ENCODE results near the gene RPF1.
A peak's percentile ranks its signal among the peaks of the same experiment; 100 is the strongest.
"Not testable (repeated sequence)": the region's sequence is repeated elsewhere in the genome, so short reads cannot be mapped to it uniquely, and the experiment has no call there.

The RPF1 gene

DNA sequence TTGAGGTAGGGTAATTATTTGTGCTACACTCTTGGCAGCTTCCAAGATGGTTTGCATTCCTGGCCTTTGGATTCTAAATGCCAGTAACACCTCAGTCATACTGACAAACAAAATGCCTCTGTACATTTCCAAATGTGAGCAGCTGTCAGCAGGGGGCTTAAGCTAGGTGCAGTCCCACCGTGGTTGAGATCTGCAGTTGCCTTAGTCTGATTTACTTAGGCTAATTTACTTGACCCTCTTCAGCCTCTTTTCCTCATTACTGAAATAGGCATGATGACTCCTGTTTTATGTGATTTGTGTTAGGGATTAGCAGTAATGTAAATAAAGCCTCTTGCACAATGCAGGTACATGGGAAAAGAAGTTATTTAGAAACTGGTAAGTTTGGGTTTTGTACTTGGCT lies 13.7 kb downstream of the RPF1 start:
- no peak for DNase-seq (ENCODE audit: low read depth in 2 of 2)

DNA sequence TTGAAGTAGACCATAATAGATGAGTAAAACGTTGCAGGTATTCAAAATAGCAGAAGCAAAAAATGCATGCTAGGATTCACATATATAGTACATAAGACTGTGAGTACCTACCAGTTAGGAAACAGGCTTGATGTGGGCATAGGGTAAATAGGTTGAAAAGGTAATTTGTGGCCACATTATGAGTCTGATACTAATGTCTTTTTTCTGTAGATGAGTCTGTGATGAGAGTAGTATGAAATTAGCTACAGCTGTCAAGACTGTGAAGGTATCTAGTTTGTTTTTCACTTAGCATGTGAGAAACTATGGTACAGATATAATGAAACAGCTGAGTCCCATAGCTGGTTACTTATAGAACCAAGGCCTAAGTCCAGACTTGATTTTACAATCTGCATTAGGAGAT lies 14.7 kb downstream of the RPF1 start:
- DNase-seq (ENCODE audit: low read depth in 2 of 2) = no peak

- no peak for DNase-seq (ENCODE audit: low read depth in 2 of 2)
Observed at GRCh38 chr1:84496498-84496897, 17.4 kb downstream of the RPF1 start.

DNA sequence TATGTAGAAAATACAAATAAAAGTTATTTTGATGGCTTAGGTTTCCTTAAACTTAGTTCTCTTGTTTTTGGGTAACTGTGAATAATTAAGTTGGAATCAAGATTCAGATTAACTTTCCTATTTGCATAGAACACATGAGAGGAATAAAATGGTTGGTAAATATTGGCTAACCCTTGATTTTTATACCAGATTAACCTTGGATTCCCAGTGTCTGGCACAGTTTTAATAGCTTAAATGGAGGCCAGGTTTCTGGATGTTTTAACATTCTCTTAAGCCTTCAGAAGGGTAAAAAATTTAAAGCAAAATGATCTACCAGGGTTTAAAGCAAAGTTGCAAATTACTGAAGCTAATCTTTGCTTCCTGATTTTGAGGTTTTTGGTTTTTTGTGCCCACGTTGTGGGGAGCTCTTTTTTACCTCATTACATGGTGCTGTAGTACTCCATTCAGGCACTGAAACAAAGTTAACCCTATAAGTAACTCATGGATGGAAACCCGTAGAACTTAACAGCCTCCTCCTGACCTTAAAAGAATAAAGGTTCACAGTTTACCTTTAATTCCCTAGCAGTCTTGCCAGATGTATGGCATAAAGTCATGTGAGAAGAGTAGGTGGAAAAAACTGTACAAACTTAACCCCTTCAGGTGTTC lies 18.7 kb downstream of the RPF1 start:
- no peak for DNase-seq (ENCODE audit: low read depth in 2 of 2)

- no peak for DNase-seq (ENCODE audit: low read depth in 2 of 2)
Observed at GRCh38 chr1:84502927-84503326, 23.9 kb downstream of the RPF1 start.

DNA sequence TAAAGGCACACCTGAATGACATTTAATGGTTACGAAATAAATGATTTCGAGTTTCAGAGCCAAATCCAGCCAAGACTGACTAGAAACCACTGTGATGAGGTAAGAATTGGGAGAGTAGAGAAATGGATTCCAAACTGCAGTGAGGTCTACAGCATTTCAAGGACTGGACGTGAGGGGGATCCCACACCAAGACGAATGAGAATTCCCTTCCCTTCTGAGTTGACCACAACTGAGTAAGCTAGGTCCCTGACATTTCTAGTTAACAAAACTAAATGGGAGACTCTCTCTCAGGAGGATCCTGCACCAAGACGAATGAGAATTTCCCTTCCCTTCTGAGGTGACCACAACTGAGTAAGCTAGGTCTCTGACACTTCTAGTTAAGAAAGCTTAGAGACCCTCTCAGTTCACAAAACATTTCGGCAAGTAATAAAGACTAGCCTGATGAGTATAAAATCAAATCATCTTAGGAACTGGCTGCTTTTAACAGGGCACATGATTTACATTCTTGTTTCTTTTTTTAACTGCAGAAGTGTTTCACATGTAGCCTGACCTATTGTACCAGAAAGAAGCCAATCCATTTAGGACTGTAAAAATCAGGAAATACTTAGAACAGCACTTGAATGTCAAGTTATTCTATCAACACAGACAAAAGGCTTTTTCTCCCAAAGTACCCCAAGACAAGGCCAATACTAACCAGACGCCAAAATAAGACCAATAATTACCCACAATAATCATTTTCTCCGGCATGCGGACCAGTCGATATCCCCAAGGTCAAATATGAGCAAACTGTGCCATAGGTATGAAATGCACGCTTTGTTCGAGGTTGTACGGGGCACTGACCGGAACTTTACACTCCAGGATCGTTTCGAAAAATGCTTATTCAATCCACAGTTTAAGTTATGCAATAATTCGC lies 25.8 kb downstream of the RPF1 start:
- DNase-seq (ENCODE audit: low read depth in 2 of 2) = no peak

DNA sequence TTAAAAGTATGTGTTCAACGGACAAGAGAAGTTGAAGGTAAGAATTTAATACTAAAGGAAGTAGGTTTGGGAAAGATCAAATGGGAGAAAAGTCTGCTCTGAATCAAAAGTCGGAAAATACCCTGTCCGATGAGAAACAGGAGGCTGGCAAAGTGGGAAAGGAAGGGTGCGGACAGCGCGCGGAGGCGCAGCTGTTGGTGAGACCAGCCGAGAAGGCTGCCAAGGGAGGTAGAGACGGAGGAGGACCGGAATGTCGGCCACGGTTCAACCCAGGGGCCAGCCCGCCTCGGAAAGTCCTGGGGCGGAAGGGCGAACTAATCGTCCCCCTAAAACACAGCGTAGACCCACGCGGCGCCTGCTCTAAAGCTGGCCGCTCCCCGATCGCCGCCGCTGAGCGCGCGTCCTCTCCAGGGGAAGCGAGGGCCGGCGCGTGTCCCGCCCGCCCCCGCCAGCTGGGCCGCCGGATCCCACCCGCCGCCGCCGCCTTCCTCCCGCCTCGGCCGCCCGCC lies 26.5 kb downstream of the RPF1 start:
- no peak for DNase-seq (ENCODE audit: low read depth in 2 of 2)

GRCh38 chr1:84506002-84506728 lies 27.1 kb downstream of the RPF1 start, which contains the start of the genes GNG5 and SPATA1:
Gene GNG5 (minus strand): TSS chr1:84506581. CDS start chr1:84506091, 490 bp downstream.
Gene SPATA1 (plus strand): TSS chr1:84506386. CDS start chr1:84516360, 9,974 bp downstream.
- peak; percentile 97 to 98 for DNase-seq (ENCODE audit: low read depth in 2 of 2)

DNA sequence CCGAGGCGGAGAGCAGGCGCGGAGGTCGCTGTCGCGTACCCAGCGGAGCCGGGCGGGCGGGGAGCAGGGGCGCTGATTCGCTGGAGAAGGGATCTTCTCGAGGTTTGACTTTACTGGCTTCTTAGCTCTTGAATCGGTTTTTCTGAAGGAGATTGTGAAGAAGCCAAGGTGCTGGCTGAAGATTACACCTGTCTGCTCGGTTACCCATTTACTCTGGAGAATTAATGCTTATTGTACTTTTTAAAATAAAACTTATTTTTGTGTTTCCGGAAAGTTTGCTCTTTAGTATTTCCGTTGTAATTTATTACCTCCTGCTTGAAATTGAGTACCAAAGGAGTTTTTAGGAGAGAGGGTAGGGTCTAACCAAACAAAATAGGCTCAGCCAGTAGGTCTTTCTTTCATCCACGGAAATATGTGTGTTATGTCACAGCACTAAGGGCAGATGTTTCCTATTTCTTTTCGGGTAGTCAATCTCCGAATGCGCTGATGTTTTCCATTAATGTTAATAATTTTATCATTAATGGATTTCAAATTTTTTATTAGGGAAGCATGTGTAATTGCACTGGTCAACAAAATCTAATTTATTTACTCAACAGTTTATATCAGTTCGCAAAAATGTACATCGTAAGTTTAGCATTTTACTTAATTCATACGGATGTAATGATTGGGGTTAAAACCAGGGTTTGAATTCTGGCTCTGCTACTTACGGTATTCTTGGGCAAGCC lies 27.8 kb downstream of the RPF1 start:
- no peak for DNase-seq (ENCODE audit: low read depth in 2 of 2)

DNA sequence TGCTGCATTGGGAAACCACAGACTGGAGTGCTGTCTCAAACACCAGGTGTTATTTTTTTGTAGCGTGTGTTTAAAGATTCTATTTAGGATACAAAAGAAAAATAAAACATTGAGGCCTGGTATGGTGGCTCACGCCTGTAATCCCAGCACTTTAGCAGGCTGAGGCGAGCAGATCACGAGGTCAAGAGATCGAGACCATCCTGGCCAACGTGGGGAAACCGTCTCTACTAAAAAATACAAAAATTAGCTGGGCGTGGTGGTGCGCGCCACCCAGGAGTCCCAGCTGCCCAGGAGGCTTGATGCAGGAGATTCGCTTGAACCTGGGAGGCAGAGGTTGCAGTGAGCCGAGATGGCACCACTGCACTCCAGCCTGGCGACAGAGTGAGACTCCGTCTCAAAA lies 28.8 kb downstream of the RPF1 start:
- not testable (repeated sequence) for DNase-seq (ENCODE audit: low read depth in 2 of 2)

DNA sequence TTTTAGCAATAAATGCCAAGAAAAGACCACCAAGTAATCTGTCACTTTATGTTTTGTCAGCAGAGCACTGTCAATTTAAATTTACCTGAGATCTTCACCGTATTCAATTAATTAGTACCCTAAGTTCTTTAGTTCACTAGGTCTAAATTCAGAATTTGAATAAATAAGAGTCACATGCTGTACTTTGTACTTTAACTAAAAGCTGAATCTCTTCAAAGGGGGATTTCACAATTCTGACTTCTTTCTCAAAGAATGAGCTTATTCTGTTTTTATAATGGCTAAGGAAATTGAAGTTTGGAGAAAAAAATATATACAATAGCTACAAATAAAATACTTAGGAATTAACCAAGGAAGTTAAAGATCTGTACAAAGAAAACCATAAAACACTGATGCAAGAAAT lies 29.4 kb downstream of the RPF1 start:
- DNase-seq (ENCODE audit: low read depth in 2 of 2) = no peak

DNA sequence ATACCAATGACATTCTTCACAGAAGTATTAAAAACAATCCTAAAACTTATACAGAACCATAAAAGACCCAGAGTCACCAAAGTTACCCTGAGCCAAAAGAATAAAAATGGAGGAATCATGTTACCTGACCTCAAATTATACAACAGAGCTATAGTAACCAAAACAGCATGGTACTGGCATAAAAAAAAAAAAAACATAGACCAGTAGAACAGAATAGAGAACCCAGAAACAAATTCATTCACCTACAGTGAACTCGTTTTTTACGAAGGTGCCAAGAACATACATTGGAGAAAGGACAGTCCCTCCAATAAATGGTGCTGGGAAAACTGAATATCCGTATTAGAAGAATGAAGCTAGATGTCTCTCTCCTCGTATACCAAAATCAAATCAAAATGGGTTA lies 30.0 kb downstream of the RPF1 start:
- no peak for DNase-seq (ENCODE audit: low read depth in 2 of 2)

- no peak for DNase-seq (ENCODE audit: low read depth in 2 of 2)
Observed at GRCh38 chr1:84510165-84510564, 31.1 kb downstream of the RPF1 start.

- no peak for DNase-seq (ENCODE audit: low read depth in 2 of 2)
Observed at GRCh38 chr1:84510668-84511067, 31.6 kb downstream of the RPF1 start.

DNA sequence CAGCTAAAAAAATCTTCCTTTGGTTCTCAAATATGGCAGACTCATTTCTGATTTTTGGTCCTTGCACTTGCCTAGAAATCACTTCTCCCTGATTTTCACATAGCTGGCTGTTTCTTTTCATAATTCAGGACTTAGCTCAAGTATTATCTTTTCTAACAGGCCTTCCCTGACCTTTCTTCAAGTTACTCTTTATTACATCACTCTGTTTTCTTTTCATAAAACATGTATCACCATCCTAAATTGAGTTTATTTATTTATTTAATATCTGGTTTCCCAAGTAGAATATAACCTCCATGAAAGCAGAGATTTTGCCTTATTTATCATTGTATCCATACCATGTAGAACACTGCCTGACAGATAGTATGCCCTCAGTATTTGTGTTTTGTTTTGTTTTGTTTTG lies 45.5 kb downstream of the RPF1 start:
- no peak for DNase-seq (ENCODE audit: low read depth in 2 of 2)

- no peak for DNase-seq (ENCODE audit: low read depth in 2 of 2)
Observed at GRCh38 chr1:84525779-84526178, 46.7 kb downstream of the RPF1 start.

GRCh38 chr1:84538599-84538998 lies 59.5 kb downstream of the RPF1 start:
- DNase-seq (ENCODE audit: low read depth in 2 of 2) = no peak

GRCh38 chr1:84539972-84540371 lies 60.9 kb downstream of the RPF1 start:
- no peak for DNase-seq (ENCODE audit: low read depth in 2 of 2)

- DNase-seq (ENCODE audit: low read depth in 2 of 2) = no peak
Observed at GRCh38 chr1:84540759-84541158, 61.7 kb downstream of the RPF1 start.

- no peak for DNase-seq (ENCODE audit: low read depth in 2 of 2)
Observed at GRCh38 chr1:84541679-84542078, 62.6 kb downstream of the RPF1 start.

Data from stimulated activated CD4-positive, alpha-beta T cell treated with anti-CD3 and anti-CD28 coated beads, Interleukin-1b, Interleukin-23, amount 100 ng/mL, for 4 hours (primary cell).